GM18951 (cell line): ENCODE measurements around the gene LSAMP.

Source experiments
- POLR2A ChIP-seq: IDR thresholded peaks from 4 replicates; pipeline ENCODE4 v1.6.1; 2011; ENCODE audit warnings: mild to moderate bottlenecking; ENCODE audit not compliant: insufficient read length, insufficient read depth; ENCODE audit errors: extremely low read depth
- in situ Hi-C: fragments of 300-500 bp; cut with MboI; formaldehyde crosslinking; loops from one replicate; pipeline ENCODE4 v1.12.0; 2022; ENCODE audit warnings: low sequenced_read_pairs, mixed read lengths, inconsistent platforms; ENCODE audit not compliant: unreplicated experiment

Gene LSAMP

GRCh38 chr3:116127464-116127863, 317.8 kb downstream of the LSAMP start:
- no peak for TF ChIP-seq POLR2A
- in situ Hi-C loops: no loop called here

GRCh38 chr3:116124166-116124565, 321.1 kb downstream of the LSAMP start:
- in situ Hi-C loops: no loop called here
- no peak for TF ChIP-seq POLR2A

- in situ Hi-C loops: no loop called here
- TF ChIP-seq POLR2A: no peak
These were observed 326.7 kb downstream of the LSAMP start for GRCh38 chr3:116118475-116119169.

GRCh38 chr3:116114586-116114985, 330.7 kb downstream of the LSAMP start:
- in situ Hi-C loops: no loop called here
- TF ChIP-seq POLR2A: no peak

- TF ChIP-seq POLR2A: no peak
- in situ Hi-C loops: no loop called here
These were observed 332.6 kb downstream of the LSAMP start for GRCh38 chr3:116112696-116113095.

GRCh38 chr3:116111765-116112164, 333.5 kb downstream of the LSAMP start:
- in situ Hi-C loops: no loop called here

GRCh38 chr3:116103868-116104530, 341.3 kb downstream of the LSAMP start:
- TF ChIP-seq POLR2A: no peak
- in situ Hi-C loops: no loop called here

More at GRCh38 chr3:116111765-116112164, 333.5 kb downstream of the LSAMP start:
- no peak for TF ChIP-seq POLR2A

- TF ChIP-seq POLR2A: no peak
- in situ Hi-C loops: no loop called here
These were observed 343.2 kb downstream of the LSAMP start for GRCh38 chr3:116102037-116102436.

- in situ Hi-C loops: no loop called here
- TF ChIP-seq POLR2A: no peak
These were observed 348.1 kb downstream of the LSAMP start for GRCh38 chr3:116097226-116097625.

GRCh38 chr3:116096631-116097030, 348.7 kb downstream of the LSAMP start:
- TF ChIP-seq POLR2A: no peak
- in situ Hi-C loops: no loop called here

- in situ Hi-C loops: no loop called here
- TF ChIP-seq POLR2A: no peak
These were observed 351.9 kb downstream of the LSAMP start for GRCh38 chr3:116093374-116093773.

GRCh38 chr3:116087426-116087825, 357.9 kb downstream of the LSAMP start:
- no peak for TF ChIP-seq POLR2A
- in situ Hi-C loops: no loop called here

- TF ChIP-seq POLR2A: no peak
- in situ Hi-C loops: no loop called here
These were observed 360.1 kb downstream of the LSAMP start for GRCh38 chr3:116084999-116085791.

GRCh38 chr3:116083683-116084082, 361.6 kb downstream of the LSAMP start:
- in situ Hi-C loops: no loop called here
- TF ChIP-seq POLR2A: no peak

- in situ Hi-C loops: no loop called here
- TF ChIP-seq POLR2A: no peak
These were observed 366.7 kb downstream of the LSAMP start for GRCh38 chr3:116078561-116078960.
